IMR-90 (cell line): ENCODE results near the gene MKS1. TPM values are rescaled to one million over a fixed set of nuclear protein-coding genes. Genes with fewer than 3 reads are reported as not detected.

Experiments
- ATAC-seq: fragments of 200-7000 bp; cut with Tn5 transposase; 2 replicates; pipeline ENCODE4 v1.9.1; 2020; ENCODE audit warnings: low read depth, mild to moderate bottlenecking, moderate library complexity
- BruUV-seq: library from RNA; stranded (reverse); fragments of 400-500 nt; replicated peaks from 2 replicates; lab custom pipeline; 2021; lab: Mats Ljungman, UMichigan
- CTCF ChIA-PET: fragments of 300-600 bp; formaldehyde crosslinking; extraction: SDS; loops from one replicate; lab custom pipeline; 2021; ENCODE audit warnings: antibody characterized with exemption; lab: Yijun Ruan, JAX
- POLR2A ChIA-PET: fragments of 300-600 bp; sonication (Branson Sonifier 250); formaldehyde crosslinking; loops from one replicate; lab custom pipeline; 2022; ENCODE audit warnings: antibody characterized with exemption; ENCODE audit not compliant: unreplicated experiment; lab: Charles Lee
- DNase-seq: peaks from one replicate; pipeline ENCODE4 v3.0.0; 2013
- H2AFZ ChIP-seq: replicated peaks from 2 replicates; pipeline ENCODE3; 2013; ENCODE audit warnings: low read length, mild to moderate bottlenecking; ENCODE audit not compliant: poor library complexity
- H2AK5ac ChIP-seq: 2 replicates; pipeline ENCODE4 v1.6.1; 2013; ENCODE audit warnings: low read depth, low read length, inconsistent platforms
- H2AK9ac ChIP-seq: replicated peaks from 2 replicates; pipeline ENCODE3; 2013; ENCODE audit warnings: mild to moderate bottlenecking, low read depth, low read length, moderate library complexity; ENCODE audit not compliant: poor library complexity
- H2BK120ac ChIP-seq: 2 replicates; pipeline ENCODE4 v1.6.1; 2013; ENCODE audit warnings: low read depth, low read length, inconsistent platforms
- H2BK15ac ChIP-seq: 3 replicates; pipeline ENCODE4 v1.6.1; 2013; ENCODE audit warnings: low read depth, low read length, inconsistent platforms
- H2BK20ac ChIP-seq: 2 replicates; pipeline ENCODE4 v1.6.1; 2013; ENCODE audit warnings: low read depth, mild to moderate bottlenecking, inconsistent platforms, low read length, moderate library complexity
- H2BK5ac ChIP-seq: 2 replicates; pipeline ENCODE4 v1.6.1; 2013; ENCODE audit warnings: mild to moderate bottlenecking, low read depth, low read length, inconsistent platforms; ENCODE audit not compliant: poor library complexity, severe bottlenecking
- H3K14ac ChIP-seq: replicated peaks from 2 replicates; pipeline ENCODE4 v1.6.1; 2013; ENCODE audit warnings: low read depth, low read length, inconsistent platforms
- H3K18ac ChIP-seq: 2 replicates; pipeline ENCODE4 v1.6.1; 2013; ENCODE audit warnings: low read depth, low read length, control low read depth
- H3K23ac ChIP-seq: 2 replicates; pipeline ENCODE4 v1.6.1; 2013; ENCODE audit warnings: low read depth, low read length, inconsistent platforms
- H3K27ac ChIP-seq: 2 replicates; pipeline ENCODE4 v1.5.1; 2013; ENCODE audit warnings: mild to moderate bottlenecking, control low read depth, low read length; ENCODE audit not compliant: insufficient read depth
- H3K27me3 ChIP-seq: 2 replicates; pipeline ENCODE4 v1.6.1; 2013; ENCODE audit warnings: low read length; ENCODE audit not compliant: control insufficient read depth, insufficient read depth
- H3K36me3 ChIP-seq: 2 replicates; pipeline ENCODE4 v1.6.1; 2013; ENCODE audit warnings: low read length, mixed read lengths; ENCODE audit not compliant: control insufficient read depth, insufficient read depth
- H3K4ac ChIP-seq: 2 replicates; pipeline ENCODE4 v1.6.1; 2013; ENCODE audit warnings: low read depth, low read length, inconsistent platforms
- H3K4me1 ChIP-seq: 2 replicates; pipeline ENCODE4 v1.6.1; 2013; ENCODE audit warnings: low read length, mixed read lengths; ENCODE audit not compliant: control insufficient read depth, insufficient read depth
- H3K4me2 ChIP-seq: 2 replicates; pipeline ENCODE4 v1.6.1; 2013; ENCODE audit warnings: low read depth, mild to moderate bottlenecking, control low read depth, low read length, moderate library complexity
- H3K4me3 ChIP-seq: 2 replicates; pipeline ENCODE4 v1.5.1; 2013; ENCODE audit warnings: low read depth, mild to moderate bottlenecking, control low read depth, low read length, moderate library complexity; ENCODE audit not compliant: insufficient read depth
- H3K56ac ChIP-seq: 2 replicates; pipeline ENCODE4 v1.6.1; 2013; ENCODE audit warnings: low read length, inconsistent platforms; ENCODE audit not compliant: insufficient read depth; ENCODE audit errors: extremely low read depth
- H3K79me1 ChIP-seq, 2 experiments: 2 replicates each; pipeline ENCODE4 v1.6.1; 2013; ENCODE audit warnings: low read length in 2 of 2, inconsistent platforms in 1 of 2, low read depth in 1 of 2
- H3K9ac ChIP-seq: 2 replicates; pipeline ENCODE4 v1.6.1; 2013; ENCODE audit warnings: low read depth, low read length, control low read depth
- H3K9me1 ChIP-seq: 2 replicates; pipeline ENCODE4 v1.6.1; 2013; ENCODE audit warnings: low read length, inconsistent platforms; ENCODE audit not compliant: insufficient read depth
- H3K9me3 ChIP-seq: 2 replicates; pipeline ENCODE4 v1.6.1; 2013; ENCODE audit warnings: low read length; ENCODE audit not compliant: control insufficient read depth, insufficient read depth
- H4K20me1 ChIP-seq: 2 replicates; pipeline ENCODE4 v1.6.1; 2013; ENCODE audit warnings: low read length, inconsistent platforms; ENCODE audit not compliant: insufficient read depth
- H4K5ac ChIP-seq: 2 replicates; pipeline ENCODE4 v1.6.1; 2013; ENCODE audit warnings: mild to moderate bottlenecking, low read depth, low read length, control low read depth
- H4K8ac ChIP-seq, 2 experiments: 2 replicates each; pipeline ENCODE4 v1.6.1; 2013; ENCODE audit warnings: low read depth in 2 of 2, low read length in 2 of 2, control low read depth in 1 of 2, inconsistent platforms in 1 of 2
- H4K91ac ChIP-seq: 2 replicates; pipeline ENCODE4 v1.6.1; 2013; ENCODE audit warnings: low read depth, low read length, inconsistent platforms; ENCODE audit not compliant: insufficient read depth
- BHLHE40 ChIP-seq: fragments of 150-350 bp; IDR thresholded peaks from 2 replicates; pipeline ENCODE4 v1.6.1; 2016; ENCODE audit warnings: mild to moderate bottlenecking, low read depth, low read length
- CEBPB ChIP-seq: IDR thresholded peaks from 2 replicates; pipeline ENCODE4 v1.6.1; 2012; ENCODE audit warnings: low read depth, low read length, improper control_type of control experiment
- CHD1 ChIP-seq: IDR thresholded peaks from 2 replicates; pipeline ENCODE4 v1.6.1; 2012; ENCODE audit warnings: low read depth, low read length, improper control_type of control experiment
- CTCF ChIP-seq: conservative IDR thresholded peaks from 2 replicates; pipeline ENCODE4 v1.5.1; 2012; ENCODE audit warnings: mild to moderate bottlenecking, low read depth, low read length, improper control_type of control experiment
- ELK1 ChIP-seq: fragments of 150-350 bp; IDR thresholded peaks from 2 replicates; pipeline ENCODE4 v1.6.1; 2016; ENCODE audit warnings: low read depth, mild to moderate bottlenecking, low read length, moderate library complexity, borderline replicate concordance
- POLR2A ChIP-seq: IDR thresholded peaks from 2 replicates; pipeline ENCODE4 v1.6.1; 2012; ENCODE audit warnings: mild to moderate bottlenecking, low read depth, low read length
- RFX5 ChIP-seq: IDR thresholded peaks from 2 replicates; pipeline ENCODE4 v1.8.0; 2012; ENCODE audit warnings: low read depth, mild to moderate bottlenecking, low read length, moderate library complexity
- SMC3 ChIP-seq: fragments of 150-350 bp; IDR thresholded peaks from 2 replicates; pipeline ENCODE4 v1.6.1; 2016; ENCODE audit warnings: low read depth, mild to moderate bottlenecking, antibody characterized with exemption, low read length, moderate library complexity
- USF2 ChIP-seq: fragments of 150-350 bp; IDR thresholded peaks from 2 replicates; pipeline ENCODE4 v1.6.1; 2017; ENCODE audit warnings: mild to moderate bottlenecking, antibody characterized with exemption, low read length, low read depth
- WGBS, 2 experiments: methylation state at CpG; one replicate each; pipeline versions ENCODE4 v1.1.5 to v1.1.7; 2013; ENCODE audit warnings: missing lambda C conversion rate in 2 of 2; ENCODE audit not compliant: insufficient read length in 1 of 2; ENCODE audit errors: extremely low coverage in 2 of 2; 5-methylcytosine and 5-hydroxymethylcytosine counted together
- dilution Hi-C: fragments of 300-500 bp; cut with HindIII; formaldehyde crosslinking; loops from one replicate; pipeline ENCODE4 v1.14.3; 2018; ENCODE audit warnings: low sequenced_read_pairs; ENCODE audit not compliant: unreplicated experiment
- in situ Hi-C: fragments of 300-500 bp; cut with MboI; formaldehyde crosslinking; loops from 3 replicates; pipeline ENCODE4 v1.14.3; 2019; ENCODE audit warnings: low sequenced_read_pairs, inconsistent platforms, mixed read lengths
- intact Hi-C: fragments of 100-400 bp; cut with micrococcal nuclease; formaldehyde crosslinking; loops from 2 replicates; pipeline ENCODE4 v1.10.0; 2022
- polyA plus RNA-seq, 3 experiments: library from polyadenylated mRNA; depleted of rRNA; stranded (reverse); fragments of >200 nt; gene quantifications; 2 replicates each; pipeline ENCODE4 v1.2.3, GENCODE V29; 2012; ENCODE audit warnings: low replicate concordance in 1 of 3
- total RNA-seq: library from RNA; depleted of rRNA; stranded (reverse); fragments of >200 nt; gene quantifications from 2 replicates; pipeline ENCODE4 v1.2.3, GENCODE V29; 2012

MKS1 gene
- total and polyA plus RNA-seq, 2 of the 4 experiments (the other 2 are of a cell fraction) = 11.5 to 13.2 TPM

- no peak overlapping the region for H4K91ac ChIP-seq
- TF ChIP-seq SMC3 = no peak
- TF ChIP-seq CTCF = no peak
- no peak for TF ChIP-seq POLR2A
- no peak for TF ChIP-seq CEBPB
- no peak for TF ChIP-seq CHD1
- TF ChIP-seq USF2 = no peak
- no peak for TF ChIP-seq BHLHE40
- no peak for TF ChIP-seq ELK1
- no peak for TF ChIP-seq RFX5
- H3K79me1 ChIP-seq = no peaks in the 10 kb centered on the region
- H3K9ac ChIP-seq = no peak overlapping the region
- intact Hi-C loops = no loop called here
- no peak overlapping the region for H3K14ac ChIP-seq
- H2BK15ac ChIP-seq = no peak overlapping the region
- ChIA-PET CTCF (no interaction called here), POLR2A (no interaction called here)
- no peak overlapping the region for H3K4me3 ChIP-seq
- H4K20me1 ChIP-seq = no peaks in the 10 kb centered on the region
- no peak overlapping the region for H2BK5ac ChIP-seq
- H3K27me3 ChIP-seq = peaks cover 62% of the 10 kb centered on the region
- H3K4me2 ChIP-seq = no peak overlapping the region
- no peak overlapping the region for H3K56ac ChIP-seq
- H3K27ac ChIP-seq = no peak overlapping the region
- no peak overlapping the region for H2AK5ac ChIP-seq
- dilution Hi-C loops = no loop called here
- no peak overlapping the region for H2AK9ac ChIP-seq
- in situ Hi-C loops = no loop called here
- H3K4me1 ChIP-seq = no peaks in the 10 kb centered on the region
- no peaks in the 10 kb centered on the region for H3K9me1 ChIP-seq
- 0% methylated on average over 1 of the region's 4 CpGs; no CpG with 5 or more reads in 1 of the 2 experiments for WGBS, 2 experiments
- no peaks in the 10 kb centered on the region for H3K9me3 ChIP-seq
- H2BK20ac ChIP-seq = no peak overlapping the region
- BruUV-seq = no TSS peak
- H3K4ac ChIP-seq = no peak overlapping the region
- H3K36me3 ChIP-seq = no peaks in the 10 kb centered on the region
- H4K8ac ChIP-seq = no peak overlapping the region
- H3K18ac ChIP-seq = no peak overlapping the region
- DNase-seq = no peak
- H3K23ac ChIP-seq = no peak overlapping the region
- no peak overlapping the region for H2AFZ ChIP-seq
- H2BK120ac ChIP-seq = no peak overlapping the region
- no peak for ATAC-seq
- H4K5ac ChIP-seq = no peak overlapping the region
These were observed 23.2 kb upstream of the MKS1 start for GRCh38 chr17:58242171-58242784.
